WTC11 (cell line): ENCODE data around the gene CLN3.

Experiments
- ATF1 ChIP-seq: sonication (generic); formaldehyde crosslinking; IDR thresholded peaks from 2 replicates; pipeline ENCODE4 v1.8.1; 2023; ENCODE audit warnings: mild to moderate bottlenecking, moderate library complexity, missing genetic modification reagents
- CTCF ChIP-seq: fragments of 200-600 bp; IDR thresholded peaks from 2 replicates; pipeline ENCODE4 v1.8.0; 2022; ENCODE audit warnings: antibody characterized with exemption
- MAX ChIP-seq: sonication (generic); formaldehyde crosslinking; IDR thresholded peaks from 2 replicates; pipeline ENCODE4 v1.8.0; 2022; ENCODE audit warnings: mild to moderate bottlenecking, missing genetic modification reagents
- NR1H2 ChIP-seq: sonication (generic); formaldehyde crosslinking; IDR thresholded peaks from 2 replicates; pipeline ENCODE4 v1.9.0; 2021; ENCODE audit warnings: mild to moderate bottlenecking, moderate library complexity, missing genetic modification reagents
- SMAD3 ChIP-seq: sonication (generic); formaldehyde crosslinking; IDR thresholded peaks from 2 replicates; pipeline ENCODE4 v1.8.0; 2022; ENCODE audit warnings: missing genetic modification reagents, mild to moderate bottlenecking, borderline replicate concordance
- SP1 ChIP-seq: sonication (generic); formaldehyde crosslinking; conservative IDR thresholded peaks from 2 replicates; pipeline ENCODE4 v1.8.1; 2022; ENCODE audit warnings: missing genetic modification reagents
- TP53 ChIP-seq: sonication (generic); formaldehyde crosslinking; IDR thresholded peaks from 2 replicates; pipeline ENCODE4 v1.8.1; 2023; ENCODE audit warnings: mild to moderate bottlenecking, missing genetic modification reagents

- TF ChIP-seq CTCF (no peak), TP53 (CRISPR knock-in tag) (no peak), SP1 (CRISPR knock-in tag) (no peak), MAX (CRISPR knock-in tag) (no peak), NR1H2 (CRISPR knock-in tag) (no peak), SMAD3 (CRISPR knock-in tag) (no peak), ATF1 (CRISPR knock-in tag) (no peak)
These were observed 30.9 kb upstream of the CLN3 start for GRCh38 chr16:28522792-28523191.
